BJ (cell line): Measurements from ENCODE around the gene ACSF3. TPM values are rescaled to one million over a fixed set of nuclear protein-coding genes. Genes with fewer than 3 reads are reported as not detected.

Experiments used
- CTCF ChIA-PET: fragments of 350-600 bp; formaldehyde crosslinking; extraction: SDS; loops from one replicate; lab custom pipeline; 2021; ENCODE audit warnings: antibody characterized with exemption, inconsistent platforms; lab: Yijun Ruan, JAX
- POLR2A ChIA-PET: fragments of 300-600 bp; sonication (Branson Sonifier 250); formaldehyde crosslinking; extraction: SDS; loops from one replicate; lab custom pipeline; 2021; ENCODE audit warnings: antibody characterized with exemption; lab: Charles Lee
- DNase-seq: peaks from one replicate; pipeline ENCODE4 v3.0.0-alpha.2; 2011; ENCODE audit warnings: low read depth
- H3K27me3 ChIP-seq: 2 replicates; pipeline ENCODE4 v1.6.0; 2011; ENCODE audit warnings: low read length; ENCODE audit not compliant: control insufficient read depth, insufficient read depth
- H3K36me3 ChIP-seq: 2 replicates; pipeline ENCODE4 v1.5.1; 2011; ENCODE audit warnings: low read length; ENCODE audit not compliant: control insufficient read depth, insufficient read depth
- H3K4me3 ChIP-seq: 2 replicates; pipeline ENCODE4 v1.5.1; 2011; ENCODE audit warnings: low read depth, mild to moderate bottlenecking, control low read depth, low read length
- polyA plus RNA-seq: library from polyadenylated mRNA; depleted of rRNA; stranded (reverse); fragments of >200 nt; gene quantifications from 2 replicates; pipeline ENCODE4 v1.2.3, GENCODE V29; 2011
- TF ChIP-seq, protein P1 (sequence below): IDR thresholded peaks from 2 replicates; pipeline ENCODE4 v1.5.1; 2011; ENCODE audit warnings: low read depth, mild to moderate bottlenecking, control low read depth, inconsistent platforms, low read length, moderate library complexity; ENCODE audit not compliant: insufficient read depth

Gene ACSF3
- polyA plus RNA-seq, 1 experiment: 12.5 TPM

DNA sequence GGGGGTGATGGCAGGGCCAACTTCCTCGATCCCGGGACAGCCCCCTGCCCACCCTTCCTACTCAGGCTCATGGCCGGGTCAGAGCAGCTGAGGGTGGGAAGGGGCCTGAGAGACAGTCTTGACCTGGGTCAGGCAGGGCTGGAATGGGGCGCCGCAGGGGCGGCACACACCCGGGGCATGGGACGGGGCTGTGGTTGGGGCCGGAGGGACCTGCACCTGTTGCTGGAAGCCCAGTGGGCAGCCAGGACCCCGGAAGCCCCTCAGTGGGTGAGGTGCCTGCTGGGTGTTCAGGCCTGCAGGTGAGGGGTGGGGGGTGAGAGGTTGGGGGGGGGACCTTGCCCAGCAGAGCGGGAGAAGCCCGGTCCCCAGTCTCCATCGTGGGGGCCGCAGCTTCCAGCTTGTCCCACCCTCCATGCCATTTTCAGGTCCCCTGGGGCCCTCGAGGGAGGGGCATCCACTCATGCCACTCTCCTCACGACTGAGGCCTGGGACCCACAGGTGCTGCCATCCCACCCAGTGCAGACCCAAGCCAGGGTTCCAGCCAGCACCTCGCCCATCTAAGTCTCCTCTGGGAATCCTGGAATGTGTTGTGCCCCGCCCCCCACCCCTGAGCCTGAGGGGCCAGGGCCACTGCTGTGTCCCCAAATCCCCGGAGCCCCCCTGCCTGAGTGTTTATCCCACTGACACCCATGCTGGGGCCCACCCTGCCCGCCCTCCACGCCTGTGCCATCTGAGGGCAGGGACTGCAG, 43.4 kb upstream of the ACSF3 start:
- Histone ChIP-seq H3K4me3 (no peak overlapping the region), H3K36me3 (no peaks in the 10 kb centered on the region), H3K27me3 (no peaks in the 10 kb centered on the region)
- TF ChIP-seq, protein P1, sequence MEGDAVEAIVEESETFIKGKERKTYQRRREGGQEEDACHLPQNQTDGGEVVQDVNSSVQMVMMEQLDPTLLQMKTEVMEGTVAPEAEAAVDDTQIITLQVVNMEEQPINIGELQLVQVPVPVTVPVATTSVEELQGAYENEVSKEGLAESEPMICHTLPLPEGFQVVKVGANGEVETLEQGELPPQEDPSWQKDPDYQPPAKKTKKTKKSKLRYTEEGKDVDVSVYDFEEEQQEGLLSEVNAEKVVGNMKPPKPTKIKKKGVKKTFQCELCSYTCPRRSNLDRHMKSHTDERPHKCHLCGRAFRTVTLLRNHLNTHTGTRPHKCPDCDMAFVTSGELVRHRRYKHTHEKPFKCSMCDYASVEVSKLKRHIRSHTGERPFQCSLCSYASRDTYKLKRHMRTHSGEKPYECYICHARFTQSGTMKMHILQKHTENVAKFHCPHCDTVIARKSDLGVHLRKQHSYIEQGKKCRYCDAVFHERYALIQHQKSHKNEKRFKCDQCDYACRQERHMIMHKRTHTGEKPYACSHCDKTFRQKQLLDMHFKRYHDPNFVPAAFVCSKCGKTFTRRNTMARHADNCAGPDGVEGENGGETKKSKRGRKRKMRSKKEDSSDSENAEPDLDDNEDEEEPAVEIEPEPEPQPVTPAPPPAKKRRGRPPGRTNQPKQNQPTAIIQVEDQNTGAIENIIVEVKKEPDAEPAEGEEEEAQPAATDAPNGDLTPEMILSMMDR: no peak
- CTCF ChIA-PET: no interaction called here
- POLR2A ChIA-PET: no interaction called here
- DNase-seq: no peak

DNA sequence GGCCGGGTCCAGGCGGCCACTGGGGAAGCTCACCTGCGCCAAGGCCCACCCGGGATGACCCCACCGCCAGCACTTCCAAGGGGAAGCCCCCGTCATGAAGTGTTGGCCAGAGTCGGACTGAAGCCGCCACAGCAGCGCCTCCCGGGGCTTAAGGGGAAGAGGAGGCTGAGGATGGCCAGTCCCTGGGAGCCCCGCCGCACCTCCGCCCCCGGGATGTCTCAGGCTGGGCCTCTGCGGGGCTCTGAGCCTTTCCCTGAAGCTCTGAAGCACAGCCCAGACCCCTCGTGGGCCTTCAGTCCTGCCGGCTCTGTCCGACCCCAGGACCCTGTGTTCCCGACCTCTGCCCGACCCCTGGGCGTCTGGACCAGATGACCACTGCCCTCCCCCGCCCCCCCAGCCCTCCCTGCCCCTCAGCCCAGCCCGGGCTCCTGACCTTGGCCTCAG, 42.8 kb upstream of the ACSF3 start:
- Histone ChIP-seq H3K4me3 (no peak overlapping the region), H3K36me3 (no peaks in the 10 kb centered on the region), H3K27me3 (no peaks in the 10 kb centered on the region)
- POLR2A ChIA-PET: no interaction called here
- CTCF ChIA-PET: no interaction called here
- no peak for DNase-seq
- TF ChIP-seq, protein P1: no peak

DNA sequence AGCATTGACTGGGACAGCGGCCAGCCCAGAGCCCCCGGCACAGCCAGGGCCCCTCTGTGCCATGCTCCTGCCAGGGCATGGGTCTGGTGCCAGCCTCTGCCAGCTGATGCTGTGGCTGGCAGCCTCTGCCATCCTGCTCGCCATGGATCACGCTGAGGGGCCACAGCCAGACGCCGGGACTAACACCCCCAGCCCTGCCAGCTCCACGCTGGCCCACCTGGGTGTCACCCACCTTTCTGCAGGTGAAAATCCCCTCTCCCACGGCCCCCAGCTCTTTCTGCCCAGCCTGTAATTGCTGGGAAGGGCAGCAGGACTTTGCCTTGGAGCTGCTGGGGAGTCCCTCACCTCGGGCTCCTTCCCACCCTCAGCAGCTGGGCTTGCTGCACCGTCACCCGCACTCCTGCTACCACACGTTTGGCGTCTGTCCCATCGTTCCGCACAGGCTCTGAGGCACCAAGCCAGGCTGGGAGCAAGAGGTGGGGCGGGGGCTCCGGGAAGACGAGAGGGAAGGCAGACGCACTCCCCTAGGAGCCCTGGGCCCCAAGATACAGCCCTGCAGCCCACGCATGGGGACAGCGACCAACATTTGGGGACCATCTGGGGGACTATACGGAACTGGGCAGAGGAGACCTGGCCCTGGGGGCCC, 42.0 kb upstream of the ACSF3 start:
- POLR2A ChIA-PET: no interaction called here

DNA sequence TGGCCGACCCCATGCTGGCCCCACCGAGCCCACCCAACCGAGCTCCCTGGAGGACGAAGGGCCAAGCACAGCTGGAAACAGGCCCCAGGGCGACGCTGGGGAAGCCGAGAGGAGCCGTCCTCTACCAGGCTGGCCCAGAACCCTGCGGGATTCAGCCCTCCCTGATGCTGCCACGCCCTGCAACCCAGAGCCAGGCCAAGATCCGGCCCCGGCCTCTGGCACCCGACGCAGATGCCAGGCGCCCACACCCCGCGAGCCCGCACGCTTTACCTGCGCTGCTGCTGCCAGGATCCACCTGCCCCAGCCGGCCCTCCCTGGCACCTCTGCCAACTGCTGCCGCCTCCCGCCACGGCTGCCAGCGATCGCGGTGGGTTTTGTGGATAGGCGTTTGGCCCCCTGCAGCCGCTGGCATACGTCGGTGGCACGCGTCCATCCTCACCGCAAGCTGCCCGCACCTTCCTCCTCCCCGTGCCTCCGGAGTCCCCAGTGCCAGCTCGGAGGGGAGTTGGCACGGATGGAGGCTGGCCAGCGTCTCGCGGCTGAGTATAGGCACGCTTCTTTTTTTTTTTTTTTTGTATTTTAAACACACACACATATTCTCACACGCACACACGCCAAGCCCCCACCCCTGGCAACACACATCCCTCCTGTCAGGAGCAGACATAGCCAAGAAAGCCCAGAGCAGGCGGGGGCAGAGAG, 41.3 kb upstream of the ACSF3 start:
- H3K27me3 ChIP-seq: no peaks in the 10 kb centered on the region
- POLR2A ChIA-PET: no interaction called here
- H3K4me3 ChIP-seq: no peak overlapping the region

More for the DNA sequence above, 42.0 kb upstream of the ACSF3 start:
- H3K27me3 ChIP-seq: no peaks in the 10 kb centered on the region
- no peak overlapping the region for H3K4me3 ChIP-seq
- TF ChIP-seq, protein P1: no peak
- no peak for DNase-seq
- no peaks in the 10 kb centered on the region for H3K36me3 ChIP-seq
- CTCF ChIA-PET: no interaction called here

More for the DNA sequence above, 41.3 kb upstream of the ACSF3 start:
- H3K36me3 ChIP-seq: no peaks in the 10 kb centered on the region
- DNase-seq: no peak
- CTCF ChIA-PET: no interaction called here
- TF ChIP-seq, protein P1: no peak
